HL-60/S4 treated with retinoic acid at 250 ng/mL for 4 days and 3 days (cell line): ENCODE results near the gene CYB5B.

Experiments used
- in situ Hi-C: fragments of 300-500 bp; cut with MboI; formaldehyde crosslinking; loops from 2 replicates; pipeline ENCODE4 v1.7.0; 2022; ENCODE audit warnings: low sequenced_read_pairs

The CYB5B gene

GRCh38 chr16:69483611-69484010 is 59.2 kb downstream of the CYB5B start:
- in situ Hi-C loops: no loop called here

GRCh38 chr16:69485361-69485760 is 60.9 kb downstream of the CYB5B start:
- in situ Hi-C loops: no loop called here

GRCh38 chr16:69485816-69486215 is 61.4 kb downstream of the CYB5B start:
- in situ Hi-C loops: no loop called here

GRCh38 chr16:69486272-69486671 is 61.9 kb downstream of the CYB5B start:
- in situ Hi-C loops: no loop called here

GRCh38 chr16:69486724-69487123 is 62.3 kb downstream of the CYB5B start:
- in situ Hi-C loops: no loop called here

GRCh38 chr16:69490707-69491324 is 66.4 kb downstream of the CYB5B start:
- in situ Hi-C loops: no loop called here

- in situ Hi-C loops: no loop called here
Observed at GRCh38 chr16:69494991-69495392, 70.6 kb downstream of the CYB5B start.

GRCh38 chr16:69495821-69496220 is 71.4 kb downstream of the CYB5B start:
- in situ Hi-C loops: no loop called here

- in situ Hi-C loops: no loop called here
Observed at GRCh38 chr16:69496376-69496775, 72.0 kb downstream of the CYB5B start.

GRCh38 chr16:69496896-69497295 is 72.5 kb downstream of the CYB5B start:
- in situ Hi-C loops: no loop called here

GRCh38 chr16:69497876-69498596 is 73.6 kb downstream of the CYB5B start:
- in situ Hi-C loops: no loop called here

GRCh38 chr16:69498926-69499325 is 74.5 kb downstream of the CYB5B start:
- in situ Hi-C loops: no loop called here

- in situ Hi-C loops: no loop called here
Observed at GRCh38 chr16:69499541-69500230, 75.3 kb downstream of the CYB5B start.

- in situ Hi-C loops: no loop called here
Observed at GRCh38 chr16:69500496-69500895, 76.1 kb downstream of the CYB5B start.

GRCh38 chr16:69501956-69502745 is 77.7 kb downstream of the CYB5B start:
- in situ Hi-C loops: no loop called here

- in situ Hi-C loops: no loop called here
Observed at GRCh38 chr16:69503244-69503643, 78.8 kb downstream of the CYB5B start.

GRCh38 chr16:69508033-69508755 is 83.8 kb downstream of the CYB5B start:
- in situ Hi-C loops: no loop called here

- in situ Hi-C loops: no loop called here
Observed at GRCh38 chr16:69509125-69509524, 84.7 kb downstream of the CYB5B start.

- in situ Hi-C loops: no loop called here
Observed at GRCh38 chr16:69511651-69512050, 87.2 kb downstream of the CYB5B start.

- in situ Hi-C loops: no loop called here
Observed at GRCh38 chr16:69513180-69513966, 89.0 kb downstream of the CYB5B start.
